ENCODE measurements around the gene EXTL1. TPM values are rescaled to one million over a fixed set of nuclear protein-coding genes. Genes with fewer than 3 reads are reported as not detected.

Gene EXTL1
- polyA plus RNA-seq, 4 donors, result 0.41 to 0.51 TPM; not detected in 2

DNA sequence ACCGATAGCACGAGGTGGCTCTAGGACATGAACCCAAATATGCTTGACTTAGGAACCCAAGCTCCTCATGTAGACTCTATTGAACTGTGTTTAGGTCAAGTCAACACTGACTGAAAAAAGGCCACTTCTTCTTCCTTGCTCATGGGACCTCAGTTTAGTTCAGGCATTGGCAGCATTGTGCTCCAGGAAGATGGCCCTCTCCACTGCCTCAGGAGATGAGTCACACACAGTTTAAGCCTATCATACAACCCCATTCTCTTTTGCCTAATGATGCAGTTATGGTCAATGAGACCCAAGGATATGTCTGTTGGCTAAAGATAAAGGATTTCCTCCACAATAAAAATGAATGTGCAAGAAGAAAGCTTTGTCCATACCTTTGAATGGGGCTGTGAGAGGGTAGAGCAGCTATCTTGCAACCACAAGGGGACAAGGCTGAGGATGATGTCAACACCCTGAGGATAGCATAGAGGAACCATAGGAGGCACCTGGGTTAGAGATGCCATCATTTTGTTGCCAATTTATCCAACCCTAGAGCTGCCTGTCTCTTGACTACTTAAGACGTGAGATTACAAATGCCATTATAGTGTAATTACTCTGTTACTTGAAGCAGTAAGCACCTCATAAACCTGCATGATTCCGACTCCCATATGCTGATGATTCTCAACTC, 48.9 kb downstream of the EXTL1 start:
- no peaks in the 10 kb centered on the region for H3K27me3 ChIP-seq (ENCODE audit: control insufficient read depth in 3 of 3, insufficient read depth in 3 of 3, low read length in 3 of 3)
- H3K4me1 ChIP-seq (ENCODE audit: control insufficient read depth in 3 of 3, insufficient read depth in 2 of 3, low read depth in 1 of 3, low read length in 2 of 3), result peaks cover 0 to 20% (median 0%) of the 10 kb centered on the region in 3 donors
- no peaks in the 10 kb centered on the region for H3K9me3 ChIP-seq (ENCODE audit: control insufficient read depth in 2 of 2, insufficient read depth in 1 of 2, low read depth in 1 of 2, low read length in 1 of 2)
- H3K36me3 ChIP-seq (ENCODE audit: control insufficient read depth in 3 of 3, insufficient read depth in 2 of 3, low read depth in 1 of 3, low read length in 3 of 3), result no peaks in the 10 kb centered on the region
- DNase-seq (no peak), FAIRE-seq (no peak)
- 85 to 96% (median 91%) methylated on average over 4 of the region's 4 CpGs for WGBS, 3 donors
- no peak overlapping the region for H3K27ac ChIP-seq (ENCODE audit: low read depth in 1 of 3, low read length in 2 of 3)
- H3K4me3 ChIP-seq (ENCODE audit: low read depth in 1 of 3, low read length in 3 of 3), result no peak overlapping the region

DNA sequence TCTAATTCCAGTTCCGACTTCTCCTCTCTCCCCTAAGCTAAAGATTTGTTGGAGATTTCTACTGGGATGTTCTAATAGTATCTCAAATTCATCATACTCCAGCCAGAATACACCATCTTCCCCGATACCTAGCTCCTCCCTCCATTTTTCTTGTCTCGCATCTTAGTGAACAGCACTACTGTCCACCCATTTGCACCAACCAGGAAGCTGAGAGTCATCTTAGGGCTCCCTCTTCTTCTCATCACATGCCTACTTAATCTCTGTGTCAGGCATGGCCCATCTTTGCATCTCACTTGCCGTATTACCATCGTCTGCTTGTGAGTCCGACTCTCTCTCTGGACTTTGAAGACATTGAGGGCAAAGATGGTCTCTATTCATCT, 49.4 kb downstream of the EXTL1 start:
- H3K27me3 ChIP-seq (ENCODE audit: control insufficient read depth in 3 of 3, insufficient read depth in 3 of 3, low read length in 3 of 3), result no peaks in the 10 kb centered on the region
- DNase-seq, result no peak
- no peaks in the 10 kb centered on the region for H3K9me3 ChIP-seq (ENCODE audit: control insufficient read depth in 2 of 2, insufficient read depth in 1 of 2, low read depth in 1 of 2, low read length in 1 of 2)
- WGBS, 3 donors, result 90 to 94% (median 91%) methylated on average over 6 of the region's 6 CpGs
- H3K36me3 ChIP-seq (ENCODE audit: control insufficient read depth in 3 of 3, insufficient read depth in 2 of 3, low read depth in 1 of 3, low read length in 3 of 3), result no peaks in the 10 kb centered on the region
- no peak overlapping the region for H3K27ac ChIP-seq (ENCODE audit: low read depth in 1 of 3, low read length in 2 of 3)
- FAIRE-seq, result no peak
- peaks cover 0 to 25% (median 2%) of the 10 kb centered on the region in 3 donors for H3K4me1 ChIP-seq (ENCODE audit: control insufficient read depth in 3 of 3, insufficient read depth in 2 of 3, low read depth in 1 of 3, low read length in 2 of 3)
- H3K4me3 ChIP-seq (ENCODE audit: low read depth in 1 of 3, low read length in 3 of 3), result no peak overlapping the region

DNA sequence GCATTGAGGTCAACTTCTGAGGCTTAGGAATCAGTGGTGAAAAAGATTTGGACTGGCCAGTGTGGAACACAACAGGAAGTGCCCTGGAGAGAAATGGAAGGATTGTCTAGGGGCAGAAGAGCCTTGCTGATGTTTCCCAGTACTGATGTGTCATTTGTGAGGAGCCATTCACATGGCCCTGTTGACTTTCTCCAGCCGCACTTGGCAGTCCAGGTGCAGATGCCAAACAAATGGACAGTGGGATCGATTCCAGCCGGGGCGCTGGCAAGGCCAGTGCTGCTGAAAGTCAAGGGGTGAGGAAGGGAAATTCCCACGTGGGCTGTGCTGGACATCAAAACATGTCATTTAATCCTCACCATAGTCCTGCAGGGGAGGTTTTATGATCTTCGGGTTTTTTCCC, 50.7 kb downstream of the EXTL1 start:
- FAIRE-seq (no peak), DNase-seq (no peak)
- 34 to 48% (median 35%) methylated on average over 6 of the region's 6 CpGs for WGBS, 3 donors
- H3K27ac ChIP-seq (ENCODE audit: low read depth in 1 of 3, low read length in 2 of 3), result no peak overlapping the region
- H3K4me1 ChIP-seq (ENCODE audit: control insufficient read depth in 3 of 3, insufficient read depth in 2 of 3, low read depth in 1 of 3, low read length in 2 of 3), result peaks cover 0 to 25% (median 3%) of the 10 kb centered on the region in 3 donors
- H3K36me3 ChIP-seq (ENCODE audit: control insufficient read depth in 3 of 3, insufficient read depth in 2 of 3, low read depth in 1 of 3, low read length in 3 of 3), result no peaks in the 10 kb centered on the region
- no peaks in the 10 kb centered on the region for H3K9me3 ChIP-seq (ENCODE audit: control insufficient read depth in 2 of 2, insufficient read depth in 1 of 2, low read depth in 1 of 2, low read length in 1 of 2)
- H3K4me3 ChIP-seq (ENCODE audit: low read depth in 1 of 3, low read length in 3 of 3), result no peak overlapping the region
- H3K27me3 ChIP-seq (ENCODE audit: control insufficient read depth in 3 of 3, insufficient read depth in 3 of 3, low read length in 3 of 3), result no peaks in the 10 kb centered on the region

- peak; percentile 48 to 70 for DNase-seq
- Histone ChIP-seq H3K27ac (ENCODE audit: low read depth in 1 of 3, low read length in 2 of 3) (no peak overlapping the region), H3K9me3 (ENCODE audit: control insufficient read depth in 2 of 2, insufficient read depth in 1 of 2, low read depth in 1 of 2, low read length in 1 of 2) (no peaks in the 10 kb centered on the region), H3K4me3 (ENCODE audit: low read depth in 1 of 3, low read length in 3 of 3) (no peak overlapping the region), H3K4me1 (ENCODE audit: control insufficient read depth in 3 of 3, insufficient read depth in 2 of 3, low read depth in 1 of 3, low read length in 2 of 3) (peaks cover 3 to 47% (median 3%) of the 10 kb centered on the region in 3 donors), H3K27me3 (ENCODE audit: control insufficient read depth in 3 of 3, insufficient read depth in 3 of 3, low read length in 3 of 3) (no peaks in the 10 kb centered on the region), H3K36me3 (ENCODE audit: control insufficient read depth in 3 of 3, insufficient read depth in 2 of 3, low read depth in 1 of 3, low read length in 3 of 3) (no peaks in the 10 kb centered on the region)
- no peak for FAIRE-seq
- WGBS, 3 donors, result 60 to 68% (median 64%) methylated on average over 3 of the region's 3 CpGs
Measured at GRCh38 chr1:26075421-26076144, 54.0 kb downstream of the EXTL1 start.

DNA sequence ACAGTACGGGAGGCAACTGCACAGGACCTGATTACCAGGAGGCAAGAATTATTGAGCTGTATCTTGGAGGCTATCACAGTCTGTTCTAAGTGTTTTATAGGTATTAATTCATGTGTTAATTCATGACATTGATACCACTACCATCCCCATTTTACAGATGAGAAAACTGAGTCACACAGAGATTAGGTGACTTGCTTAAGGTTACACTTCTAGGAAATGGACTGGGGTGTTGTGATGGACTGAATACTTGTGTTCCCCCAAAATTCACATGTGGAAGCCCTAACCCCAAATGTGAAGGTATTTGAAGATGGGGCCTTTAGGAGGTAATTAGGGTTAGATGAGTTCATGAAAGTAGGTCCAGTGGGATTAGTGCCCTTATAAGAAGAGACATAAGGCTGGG, 55.9 kb downstream of the EXTL1 start:
- H3K36me3 ChIP-seq (ENCODE audit: control insufficient read depth in 3 of 3, insufficient read depth in 2 of 3, low read depth in 1 of 3, low read length in 3 of 3), result no peaks in the 10 kb centered on the region
- peaks cover 3 to 47% (median 3%) of the 10 kb centered on the region in 3 donors for H3K4me1 ChIP-seq (ENCODE audit: control insufficient read depth in 3 of 3, insufficient read depth in 2 of 3, low read depth in 1 of 3, low read length in 2 of 3)
- no peaks in the 10 kb centered on the region for H3K9me3 ChIP-seq (ENCODE audit: control insufficient read depth in 2 of 2, insufficient read depth in 1 of 2, low read depth in 1 of 2, low read length in 1 of 2)
- no peak overlapping the region for H3K4me3 ChIP-seq (ENCODE audit: low read depth in 1 of 3, low read length in 3 of 3)
- WGBS, 3 donors, result 92 to 100% (median 93%) methylated on average over 1 of the region's 1 CpG
- no peak for DNase-seq
- FAIRE-seq, result no peak
- no peaks in the 10 kb centered on the region for H3K27me3 ChIP-seq (ENCODE audit: control insufficient read depth in 3 of 3, insufficient read depth in 3 of 3, low read length in 3 of 3)
- no peak overlapping the region for H3K27ac ChIP-seq (ENCODE audit: low read depth in 1 of 3, low read length in 2 of 3)

DNA sequence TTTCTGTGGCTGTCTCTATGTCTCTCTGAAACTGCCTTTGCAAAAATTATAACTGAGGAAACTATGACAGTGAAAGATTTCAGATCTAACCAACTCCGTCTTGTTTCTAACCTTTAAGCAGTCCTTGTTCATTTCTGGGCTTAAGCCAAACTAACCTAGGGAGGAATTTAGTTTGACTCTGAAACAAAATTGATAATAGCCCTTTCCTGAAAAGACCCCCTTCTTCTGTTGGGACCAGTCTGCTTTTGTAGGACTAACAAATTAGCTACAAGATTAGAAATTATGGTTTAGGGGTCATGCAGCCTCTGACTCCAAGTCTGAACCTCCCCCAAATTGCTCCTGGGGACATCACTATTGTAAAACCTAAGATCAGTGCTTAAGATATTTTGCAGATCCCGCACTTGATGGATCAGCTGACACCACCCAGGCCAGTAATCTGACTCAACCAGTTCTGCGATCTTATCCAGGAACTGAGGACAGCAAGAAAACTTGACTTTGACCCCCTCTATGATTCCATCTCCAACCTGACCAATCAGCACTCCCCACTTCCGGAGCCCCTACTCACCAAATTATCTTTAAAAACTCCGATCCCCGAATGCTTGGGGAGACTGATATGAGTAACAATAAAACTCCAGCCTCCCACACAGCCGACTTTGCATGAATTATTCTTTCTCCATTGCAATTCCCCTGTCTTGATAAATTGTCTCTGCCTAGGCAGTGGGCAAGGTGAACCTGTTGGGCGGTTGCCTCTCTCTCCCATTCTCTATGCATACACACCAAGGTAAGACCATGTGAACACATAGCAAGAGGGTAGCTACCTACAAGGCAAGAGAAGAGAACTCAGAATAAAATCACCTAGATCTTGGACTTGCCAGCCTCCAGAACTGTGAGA, 57.0 kb downstream of the EXTL1 start:
- H3K27me3 ChIP-seq (ENCODE audit: control insufficient read depth in 3 of 3, insufficient read depth in 3 of 3, low read length in 3 of 3), result no peaks in the 10 kb centered on the region
- FAIRE-seq (no peak), DNase-seq (peak; percentile 76 to 82)
- no peaks in the 10 kb centered on the region for H3K9me3 ChIP-seq (ENCODE audit: control insufficient read depth in 2 of 2, insufficient read depth in 1 of 2, low read depth in 1 of 2, low read length in 1 of 2)
- H3K4me3 ChIP-seq (ENCODE audit: low read depth in 1 of 3, low read length in 3 of 3), result no peak overlapping the region
- H3K27ac ChIP-seq (ENCODE audit: low read depth in 1 of 3, low read length in 2 of 3), result peak overlapping the region in 2 of 3 donors; percentile 14 to 72
- H3K4me1 ChIP-seq (ENCODE audit: control insufficient read depth in 3 of 3, insufficient read depth in 2 of 3, low read depth in 1 of 3, low read length in 2 of 3), result peaks cover 3 to 52% (median 3%) of the 10 kb centered on the region in 3 donors
- no peaks in the 10 kb centered on the region for H3K36me3 ChIP-seq (ENCODE audit: control insufficient read depth in 3 of 3, insufficient read depth in 2 of 3, low read depth in 1 of 3, low read length in 3 of 3)
- 18 to 50% (median 40%) methylated on average over 8 of the region's 8 CpGs for WGBS, 3 donors

DNA sequence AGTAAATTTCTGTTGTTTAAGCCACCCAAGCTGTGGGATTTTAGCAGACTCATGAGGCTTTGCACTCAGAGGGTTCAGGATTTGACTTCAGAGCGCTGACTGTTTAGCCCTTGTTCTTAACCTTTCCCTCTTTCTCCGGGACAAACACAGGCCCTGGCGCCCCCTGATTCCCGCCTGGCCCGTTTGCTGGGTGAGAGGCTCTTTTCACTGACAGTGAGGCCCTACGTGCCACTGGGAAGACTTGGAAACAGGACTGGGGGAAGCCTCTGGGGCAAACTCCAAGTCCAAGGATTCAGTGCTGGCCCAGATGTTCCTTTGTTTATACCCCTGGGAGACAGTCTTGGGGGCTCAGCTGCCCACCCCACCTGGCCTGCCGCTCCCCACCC, 57.6 kb downstream of the EXTL1 start:
- DNase-seq (peak in 1 of 2 donors; percentile 46), FAIRE-seq (no peak)
- H3K9me3 ChIP-seq (ENCODE audit: control insufficient read depth in 2 of 2, insufficient read depth in 1 of 2, low read depth in 1 of 2, low read length in 1 of 2), result no peaks in the 10 kb centered on the region
- no peaks in the 10 kb centered on the region for H3K27me3 ChIP-seq (ENCODE audit: control insufficient read depth in 3 of 3, insufficient read depth in 3 of 3, low read length in 3 of 3)
- H3K4me1 ChIP-seq (ENCODE audit: control insufficient read depth in 3 of 3, insufficient read depth in 2 of 3, low read depth in 1 of 3, low read length in 2 of 3), result peaks cover 3 to 59% (median 3%) of the 10 kb centered on the region in 3 donors
- no peaks in the 10 kb centered on the region for H3K36me3 ChIP-seq (ENCODE audit: control insufficient read depth in 3 of 3, insufficient read depth in 2 of 3, low read depth in 1 of 3, low read length in 3 of 3)
- peak overlapping the region in 1 of 3 donors; percentile 72 for H3K27ac ChIP-seq (ENCODE audit: low read depth in 1 of 3, low read length in 2 of 3)
- H3K4me3 ChIP-seq (ENCODE audit: low read depth in 1 of 3, low read length in 3 of 3), result no peak overlapping the region
- 61 to 79% (median 77%) methylated on average over 7 of the region's 7 CpGs for WGBS, 3 donors
